Measurements from ENCODE around the gene EFEMP1. TPM values are rescaled to one million over a fixed set of nuclear protein-coding genes. Genes with fewer than 3 reads are reported as not detected.

EFEMP1 gene
- total and polyA plus RNA-seq, 2 of the 13 experiments (the other 11 are each of a cell fraction or from before 2014, with no cell fraction given): not detected

DNA sequence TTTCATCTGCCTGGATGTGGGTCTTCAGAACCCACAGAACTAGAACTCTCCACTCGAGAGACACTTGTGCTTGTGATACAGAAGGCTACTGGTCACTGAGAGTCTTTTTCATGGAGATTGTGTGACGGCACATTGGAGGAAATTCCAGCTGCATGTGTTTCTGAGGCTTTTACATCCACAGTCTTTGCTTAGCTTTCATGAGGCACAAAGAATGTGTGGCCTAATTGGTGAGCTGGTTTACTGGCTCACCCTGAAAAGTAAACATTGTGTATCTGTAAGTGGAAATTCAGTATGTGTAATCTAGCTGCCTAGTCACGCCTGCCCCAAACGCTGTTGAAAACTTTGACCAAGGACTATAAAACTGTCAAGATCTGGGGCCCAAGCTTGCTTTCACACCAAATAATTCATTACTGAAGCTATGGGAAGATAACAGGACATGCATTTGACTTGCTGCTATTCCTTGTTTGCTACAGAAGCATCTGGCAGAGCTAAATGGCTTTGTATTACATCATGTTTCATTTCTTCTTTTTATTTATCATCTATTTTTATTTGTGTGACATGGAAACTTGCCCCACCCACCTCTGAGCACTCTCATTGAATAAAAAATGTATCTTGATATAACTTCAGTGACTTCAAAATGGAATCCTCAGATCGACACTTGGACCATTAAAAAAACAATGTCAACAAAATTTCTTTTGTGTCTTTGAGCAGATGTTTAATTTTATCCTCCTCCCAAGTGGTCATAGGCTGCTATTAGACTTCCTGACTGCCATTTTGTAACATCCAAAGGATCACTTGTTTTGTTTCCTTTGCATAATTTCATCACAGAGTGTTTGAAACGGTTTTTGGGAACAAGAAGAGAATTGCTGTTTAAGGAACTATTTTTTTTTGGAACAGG lies 80.2 kb downstream of the EFEMP1 start (continued):
- TF ChIP-seq, protein P1, sequence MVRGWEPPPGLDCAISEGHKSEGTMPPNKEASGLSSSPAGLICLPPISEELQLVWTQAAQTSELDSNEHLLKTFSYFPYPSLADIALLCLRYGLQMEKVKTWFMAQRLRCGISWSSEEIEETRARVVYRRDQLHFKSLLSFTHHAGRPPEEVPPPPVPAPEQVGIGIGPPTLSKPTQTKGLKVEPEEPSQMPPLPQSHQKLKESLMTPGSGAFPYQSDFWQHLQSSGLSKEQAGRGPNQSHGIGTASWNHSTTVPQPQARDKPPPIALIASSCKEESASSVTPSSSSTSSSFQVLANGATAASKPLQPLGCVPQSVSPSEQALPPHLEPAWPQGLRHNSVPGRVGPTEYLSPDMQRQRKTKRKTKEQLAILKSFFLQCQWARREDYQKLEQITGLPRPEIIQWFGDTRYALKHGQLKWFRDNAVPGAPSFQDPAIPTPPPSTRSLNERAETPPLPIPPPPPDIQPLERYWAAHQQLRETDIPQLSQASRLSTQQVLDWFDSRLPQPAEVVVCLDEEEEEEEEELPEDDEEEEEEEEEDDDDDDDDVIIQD (CRISPR knock-in tag; IDR thresholded peaks at IDR 0.05; ENCODE audit: low read depth): peak; percentile 15; the same call in 1 of the 2 replicates
- TF ChIP-seq, protein P2, sequence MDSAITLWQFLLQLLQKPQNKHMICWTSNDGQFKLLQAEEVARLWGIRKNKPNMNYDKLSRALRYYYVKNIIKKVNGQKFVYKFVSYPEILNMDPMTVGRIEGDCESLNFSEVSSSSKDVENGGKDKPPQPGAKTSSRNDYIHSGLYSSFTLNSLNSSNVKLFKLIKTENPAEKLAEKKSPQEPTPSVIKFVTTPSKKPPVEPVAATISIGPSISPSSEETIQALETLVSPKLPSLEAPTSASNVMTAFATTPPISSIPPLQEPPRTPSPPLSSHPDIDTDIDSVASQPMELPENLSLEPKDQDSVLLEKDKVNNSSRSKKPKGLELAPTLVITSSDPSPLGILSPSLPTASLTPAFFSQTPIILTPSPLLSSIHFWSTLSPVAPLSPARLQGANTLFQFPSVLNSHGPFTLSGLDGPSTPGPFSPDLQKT (CRISPR knock-in tag; IDR thresholded peaks at IDR 0.05; ENCODE audit: borderline replicate concordance): no peak
- TF ChIP-seq ZNF543 (CRISPR knock-in tag; IDR thresholded peaks at IDR 0.05): no peak
- no peak for TF ChIP-seq ZNF83 (CRISPR knock-in tag; IDR thresholded peaks at IDR 0.05; ENCODE audit: borderline replicate concordance)
- TF ChIP-seq, protein P3, sequence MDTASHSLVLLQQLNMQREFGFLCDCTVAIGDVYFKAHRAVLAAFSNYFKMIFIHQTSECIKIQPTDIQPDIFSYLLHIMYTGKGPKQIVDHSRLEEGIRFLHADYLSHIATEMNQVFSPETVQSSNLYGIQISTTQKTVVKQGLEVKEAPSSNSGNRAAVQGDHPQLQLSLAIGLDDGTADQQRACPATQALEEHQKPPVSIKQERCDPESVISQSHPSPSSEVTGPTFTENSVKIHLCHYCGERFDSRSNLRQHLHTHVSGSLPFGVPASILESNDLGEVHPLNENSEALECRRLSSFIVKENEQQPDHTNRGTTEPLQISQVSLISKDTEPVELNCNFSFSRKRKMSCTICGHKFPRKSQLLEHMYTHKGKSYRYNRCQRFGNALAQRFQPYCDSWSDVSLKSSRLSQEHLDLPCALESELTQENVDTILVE (CRISPR knock-in tag; IDR thresholded peaks at IDR 0.05): no peak
- TF ChIP-seq POGK (CRISPR knock-in tag; conservative IDR thresholded peaks at IDR 0.05): no peak
- TF ChIP-seq FOSL2 (CRISPR knock-in tag; IDR thresholded peaks at IDR 0.05): peak; percentile 51
- no peak for TF ChIP-seq CREB1 (IDR thresholded peaks at IDR 0.05)
- peak; percentile 26; the same call in 1 of the 2 replicates for TF ChIP-seq CREB1 (CRISPR knock-in tag; IDR thresholded peaks at IDR 0.05)
- TF ChIP-seq MTA1 (CRISPR knock-in tag; IDR thresholded peaks at IDR 0.05; ENCODE audit: borderline replicate concordance): no peak
- TF ChIP-seq, protein P4, sequence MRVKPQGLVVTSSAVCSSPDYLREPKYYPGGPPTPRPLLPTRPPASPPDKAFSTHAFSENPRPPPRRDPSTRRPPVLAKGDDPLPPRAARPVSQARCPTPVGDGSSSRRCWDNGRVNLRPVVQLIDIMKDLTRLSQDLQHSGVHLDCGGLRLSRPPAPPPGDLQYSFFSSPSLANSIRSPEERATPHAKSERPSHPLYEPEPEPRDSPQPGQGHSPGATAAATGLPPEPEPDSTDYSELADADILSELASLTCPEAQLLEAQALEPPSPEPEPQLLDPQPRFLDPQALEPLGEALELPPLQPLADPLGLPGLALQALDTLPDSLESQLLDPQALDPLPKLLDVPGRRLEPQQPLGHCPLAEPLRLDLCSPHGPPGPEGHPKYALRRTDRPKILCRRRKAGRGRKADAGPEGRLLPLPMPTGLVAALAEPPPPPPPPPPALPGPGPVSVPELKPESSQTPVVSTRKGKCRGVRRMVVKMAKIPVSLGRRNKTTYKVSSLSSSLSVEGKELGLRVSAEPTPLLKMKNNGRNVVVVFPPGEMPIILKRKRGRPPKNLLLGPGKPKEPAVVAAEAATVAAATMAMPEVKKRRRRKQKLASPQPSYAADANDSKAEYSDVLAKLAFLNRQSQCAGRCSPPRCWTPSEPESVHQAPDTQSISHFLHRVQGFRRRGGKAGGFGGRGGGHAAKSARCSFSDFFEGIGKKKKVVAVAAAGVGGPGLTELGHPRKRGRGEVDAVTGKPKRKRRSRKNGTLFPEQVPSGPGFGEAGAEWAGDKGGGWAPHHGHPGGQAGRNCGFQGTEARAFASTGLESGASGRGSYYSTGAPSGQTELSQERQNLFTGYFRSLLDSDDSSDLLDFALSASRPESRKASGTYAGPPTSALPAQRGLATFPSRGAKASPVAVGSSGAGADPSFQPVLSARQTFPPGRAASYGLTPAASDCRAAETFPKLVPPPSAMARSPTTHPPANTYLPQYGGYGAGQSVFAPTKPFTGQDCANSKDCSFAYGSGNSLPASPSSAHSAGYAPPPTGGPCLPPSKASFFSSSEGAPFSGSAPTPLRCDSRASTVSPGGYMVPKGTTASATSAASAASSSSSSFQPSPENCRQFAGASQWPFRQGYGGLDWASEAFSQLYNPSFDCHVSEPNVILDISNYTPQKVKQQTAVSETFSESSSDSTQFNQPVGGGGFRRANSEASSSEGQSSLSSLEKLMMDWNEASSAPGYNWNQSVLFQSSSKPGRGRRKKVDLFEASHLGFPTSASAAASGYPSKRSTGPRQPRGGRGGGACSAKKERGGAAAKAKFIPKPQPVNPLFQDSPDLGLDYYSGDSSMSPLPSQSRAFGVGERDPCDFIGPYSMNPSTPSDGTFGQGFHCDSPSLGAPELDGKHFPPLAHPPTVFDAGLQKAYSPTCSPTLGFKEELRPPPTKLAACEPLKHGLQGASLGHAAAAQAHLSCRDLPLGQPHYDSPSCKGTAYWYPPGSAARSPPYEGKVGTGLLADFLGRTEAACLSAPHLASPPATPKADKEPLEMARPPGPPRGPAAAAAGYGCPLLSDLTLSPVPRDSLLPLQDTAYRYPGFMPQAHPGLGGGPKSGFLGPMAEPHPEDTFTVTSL (CRISPR knock-in tag; IDR thresholded peaks at IDR 0.05; ENCODE audit: borderline replicate concordance): 0 out of 2 replicates have a peak, but pooled peaks have one; percentile 29
- TF ChIP-seq SP2 (CRISPR knock-in tag; IDR thresholded peaks at IDR 0.05): no peak
